PC-3 (cell line): Measurements from ENCODE around the gene KCNG2.

ENCODE experiments used
- EZH2 ChIP-seq: fragments of 300-600 bp; sonication (generic); IDR thresholded peaks from one replicate; pipeline ENCODE4 v1.6.1; 2017; ENCODE audit warnings: antibody characterized with exemption, mild to moderate bottlenecking, low read length; ENCODE audit not compliant: unreplicated experiment
- EZH2phosphoT487 ChIP-seq: fragments of 300-600 bp; sonication (generic); IDR thresholded peaks from 2 replicates; pipeline ENCODE4 v1.6.1; 2018; ENCODE audit warnings: mild to moderate bottlenecking, antibody characterized with exemption, low read length, borderline replicate concordance
- TF ChIP-seq, protein P1 (sequence below): fragments of 300-600 bp; sonication (generic); conservative IDR thresholded peaks from 2 replicates; pipeline ENCODE4 v1.5.1; 2017; ENCODE audit warnings: antibody characterized with exemption, low read depth, mild to moderate bottlenecking, low read length

DNA sequence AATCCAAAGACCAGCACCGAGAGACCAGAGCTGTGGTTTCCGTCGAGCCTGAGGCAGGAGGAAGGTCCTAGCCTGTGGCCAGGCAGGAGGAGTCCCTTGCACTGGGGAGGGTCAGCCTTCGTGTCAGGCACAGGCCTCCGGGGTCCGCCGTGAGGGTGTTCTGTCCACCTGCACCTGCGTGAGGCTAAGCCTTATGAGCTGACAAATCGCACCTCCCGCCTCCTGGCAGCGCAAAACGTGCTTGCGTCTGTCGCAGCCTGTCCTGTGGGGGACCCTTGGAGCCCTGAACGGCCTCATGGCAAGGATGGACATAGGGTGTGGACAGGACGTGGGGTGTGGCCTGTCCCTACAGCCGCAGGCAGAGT is 73.3 kb downstream of the KCNG2 start:
- TF ChIP-seq EZH2phosphoT487 (no peak), EZH2 (no peak)
- TF ChIP-seq, protein P1, sequence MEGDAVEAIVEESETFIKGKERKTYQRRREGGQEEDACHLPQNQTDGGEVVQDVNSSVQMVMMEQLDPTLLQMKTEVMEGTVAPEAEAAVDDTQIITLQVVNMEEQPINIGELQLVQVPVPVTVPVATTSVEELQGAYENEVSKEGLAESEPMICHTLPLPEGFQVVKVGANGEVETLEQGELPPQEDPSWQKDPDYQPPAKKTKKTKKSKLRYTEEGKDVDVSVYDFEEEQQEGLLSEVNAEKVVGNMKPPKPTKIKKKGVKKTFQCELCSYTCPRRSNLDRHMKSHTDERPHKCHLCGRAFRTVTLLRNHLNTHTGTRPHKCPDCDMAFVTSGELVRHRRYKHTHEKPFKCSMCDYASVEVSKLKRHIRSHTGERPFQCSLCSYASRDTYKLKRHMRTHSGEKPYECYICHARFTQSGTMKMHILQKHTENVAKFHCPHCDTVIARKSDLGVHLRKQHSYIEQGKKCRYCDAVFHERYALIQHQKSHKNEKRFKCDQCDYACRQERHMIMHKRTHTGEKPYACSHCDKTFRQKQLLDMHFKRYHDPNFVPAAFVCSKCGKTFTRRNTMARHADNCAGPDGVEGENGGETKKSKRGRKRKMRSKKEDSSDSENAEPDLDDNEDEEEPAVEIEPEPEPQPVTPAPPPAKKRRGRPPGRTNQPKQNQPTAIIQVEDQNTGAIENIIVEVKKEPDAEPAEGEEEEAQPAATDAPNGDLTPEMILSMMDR, result no peak
